Ishikawa (cell line): Measurements from ENCODE around the gene PPP1R12A.

Source experiments
- CEBPB ChIP-seq: IDR thresholded peaks from 2 replicates; pipeline ENCODE4 v1.6.1; 2012
- CREB1 ChIP-seq: IDR thresholded peaks from 2 replicates; pipeline ENCODE4 v1.6.1; 2012; ENCODE audit warnings: low read depth
- EGR1 ChIP-seq: IDR thresholded peaks from 2 replicates; pipeline ENCODE4 v1.6.1; 2012
- EP300 ChIP-seq: IDR thresholded peaks from 2 replicates; pipeline ENCODE4 v1.6.1; 2012; ENCODE audit warnings: borderline replicate concordance
- FOXM1 ChIP-seq: IDR thresholded peaks from 2 replicates; pipeline ENCODE4 v1.6.1; 2012; ENCODE audit warnings: low read depth, borderline replicate concordance
- MAX ChIP-seq: IDR thresholded peaks from 2 replicates; pipeline ENCODE4 v1.6.1; 2012
- NFIC ChIP-seq: IDR thresholded peaks from 2 replicates; pipeline ENCODE4 v1.6.1; 2012
- RAD21 ChIP-seq: IDR thresholded peaks from 2 replicates; pipeline ENCODE4 v1.6.1; 2012; ENCODE audit warnings: low read depth
- REST ChIP-seq: IDR thresholded peaks from 2 replicates; pipeline ENCODE4 v1.6.1; 2012; ENCODE audit warnings: low read depth, mild to moderate bottlenecking
- TAF1 ChIP-seq: IDR thresholded peaks from 2 replicates; pipeline ENCODE4 v1.6.1; 2012; ENCODE audit warnings: low read depth, mild to moderate bottlenecking
- TCF12 ChIP-seq: IDR thresholded peaks from 2 replicates; pipeline ENCODE4 v1.6.1; 2012; ENCODE audit warnings: low read depth
- TEAD4 ChIP-seq: IDR thresholded peaks from 2 replicates; pipeline ENCODE4 v1.6.1; 2012
- USF1 ChIP-seq: IDR thresholded peaks from 2 replicates; pipeline ENCODE4 v1.6.1; 2012
- YY1 ChIP-seq: IDR thresholded peaks from 2 replicates; pipeline ENCODE4 v1.6.1; 2012; ENCODE audit warnings: low read depth
- ZBTB7A ChIP-seq: IDR thresholded peaks from 2 replicates; pipeline ENCODE4 v1.6.1; 2012; ENCODE audit warnings: low read depth

The PPP1R12A gene

GRCh38 chr12:79949098-79949497, 14.2 kb upstream of the PPP1R12A start:
- TF ChIP-seq EGR1: no peak
- no peak for TF ChIP-seq TCF12
- no peak for TF ChIP-seq REST
- no peak for TF ChIP-seq NFIC

GRCh38 chr12:79945433-79945832, 10.5 kb upstream of the PPP1R12A start:
- TF ChIP-seq RAD21 (no peak), CREB1 (no peak), REST (no peak), NFIC (no peak), TAF1 (no peak), ZBTB7A (no peak), USF1 (no peak), FOXM1 (no peak), MAX (no peak), EP300 (no peak), TEAD4 (no peak), TCF12 (no peak), YY1 (no peak), CEBPB (no peak)

GRCh38 chr12:79944565-79944964, 9.7 kb upstream of the PPP1R12A start:
- TF ChIP-seq MAX (no peak), CREB1 (no peak), USF1 (no peak), YY1 (no peak), EP300 (no peak), CEBPB (no peak), REST (no peak), FOXM1 (no peak), ZBTB7A (no peak), NFIC (no peak), TEAD4 (no peak), TCF12 (no peak), RAD21 (no peak), TAF1 (no peak), EGR1 (no peak)

GRCh38 chr12:79939728-79940310, 4.9 kb upstream of the PPP1R12A start:
- no peak for TF ChIP-seq CEBPB
- TF ChIP-seq YY1: no peak
- no peak for TF ChIP-seq TCF12
- no peak for TF ChIP-seq NFIC
- TF ChIP-seq CREB1: no peak
- TF ChIP-seq ZBTB7A: no peak
- TF ChIP-seq MAX: no peak

- TF ChIP-seq FOXM1: no peak
- TF ChIP-seq USF1: 0 out of 2 replicates have a peak, but pooled peaks have one; percentile 32
These were observed 3.9 kb upstream of the PPP1R12A start for GRCh38 chr12:79938843-79939242.
